ENCODE results near the gene GCK.

GCK gene

GRCh38 chr7:44116789-44117666 lies 72.2 kb downstream of the GCK start:
- H3K4me3 ChIP-seq (ENCODE audit: low read depth, low read length): no peak overlapping the region
- in situ Hi-C loops (cut with HindIII; ENCODE audit: low sequenced_read_pairs): no loop called here
- no peak for TF ChIP-seq CTCF (IDR thresholded peaks at IDR 0.05; ENCODE audit: low read depth, low read length, missing control alignments)
- no peak for DNase-seq (ENCODE audit: low read depth)

- TF ChIP-seq CTCF (IDR thresholded peaks at IDR 0.05; ENCODE audit: low read depth, low read length, missing control alignments): no peak
- in situ Hi-C loops (cut with HindIII; ENCODE audit: low sequenced_read_pairs): no loop called here
- DNase-seq (ENCODE audit: low read depth): no peak
- H3K4me3 ChIP-seq (ENCODE audit: low read depth, low read length): no peak overlapping the region
Observed at GRCh38 chr7:44116087-44116788, 73.0 kb downstream of the GCK start.

- no peak for TF ChIP-seq CTCF (IDR thresholded peaks at IDR 0.05; ENCODE audit: low read depth, low read length, missing control alignments)
- DNase-seq (ENCODE audit: low read depth): no peak
- H3K4me3 ChIP-seq (ENCODE audit: low read depth, low read length): no peak overlapping the region
- in situ Hi-C loops (cut with HindIII; ENCODE audit: low sequenced_read_pairs): no loop called here
Observed at GRCh38 chr7:44114586-44115310, 74.5 kb downstream of the GCK start.

- H3K4me3 ChIP-seq (ENCODE audit: low read depth, low read length): no peak overlapping the region
- in situ Hi-C loops (cut with HindIII; ENCODE audit: low sequenced_read_pairs): no loop called here
- TF ChIP-seq CTCF (IDR thresholded peaks at IDR 0.05; ENCODE audit: low read depth, low read length, missing control alignments): no peak
- no peak for DNase-seq (ENCODE audit: low read depth)
Observed at GRCh38 chr7:44113764-44114354, 75.4 kb downstream of the GCK start.

GRCh38 chr7:44112997-44113763 lies 76.1 kb downstream of the GCK start:
- DNase-seq (ENCODE audit: low read depth): no peak
- in situ Hi-C loops (cut with HindIII; ENCODE audit: low sequenced_read_pairs): no loop called here
- TF ChIP-seq CTCF (IDR thresholded peaks at IDR 0.05; ENCODE audit: low read depth, low read length, missing control alignments): no peak
- H3K4me3 ChIP-seq (ENCODE audit: low read depth, low read length): no peak overlapping the region

All from astrocyte of the cerebellum (primary cell).